Neutrophil (primary cell): ENCODE results near the gene NOTCH3.

ENCODE experiments used
- H3K27ac ChIP-seq: fragments of 200-600 bp; sonication (generic); 2 replicates; pipeline ENCODE4 v1.5.1; 2016; ENCODE audit warnings: mild to moderate bottlenecking, moderate library complexity
- H3K27me3 ChIP-seq: fragments of 200-600 bp; sonication (generic); 2 replicates; pipeline ENCODE4 v1.6.0; 2016; ENCODE audit warnings: mild to moderate bottlenecking
- H3K36me3 ChIP-seq: fragments of 200-600 bp; sonication (generic); 2 replicates; pipeline ENCODE4 v1.5.1; 2017
- H3K4me1 ChIP-seq, 2 experiments: fragments of 200-600 bp in 1 of 2; sonication (generic) in 1 of 2; 1 replicate in 1 of 2; 2 replicates in 1 of 2; pipeline versions ENCODE4 v1.5.1 to v1.6.1; 2013 to 2016; ENCODE audit warnings: low read depth in 1 of 2, low read length in 1 of 2, mild to moderate bottlenecking in 1 of 2, moderate library complexity in 1 of 2; ENCODE audit not compliant: control insufficient read depth in 1 of 2, insufficient read depth in 1 of 2
- H3K4me3 ChIP-seq, 2 experiments: fragments of 200-600 bp in 1 of 2; sonication (generic) in 1 of 2; 1 replicate in 1 of 2; 2 replicates in 1 of 2; pipeline ENCODE4 v1.5.1; 2013 to 2016; ENCODE audit warnings: low read depth in 1 of 2, low read length in 1 of 2, mild to moderate bottlenecking in 1 of 2, moderate library complexity in 1 of 2
- H3K9me3 ChIP-seq: fragments of 200-600 bp; sonication (generic); 2 replicates; pipeline ENCODE4 v1.5.1; 2016
- CTCF ChIP-seq: fragments of 200-600 bp; sonication (generic); IDR thresholded peaks from 2 replicates; pipeline ENCODE4 v1.5.1; 2016; ENCODE audit warnings: antibody characterized with exemption

The NOTCH3 gene

GRCh38 chr19:15115080-15115479, 85.7 kb downstream of the NOTCH3 start:
- no peak overlapping the region for H3K27ac ChIP-seq
- TF ChIP-seq CTCF, result no peak
- H3K4me1 ChIP-seq, result no peaks in the 10 kb centered on the region
- peaks cover 52% of the 10 kb centered on the region for H3K36me3 ChIP-seq
- no peaks in the 10 kb centered on the region for H3K9me3 ChIP-seq
- H3K27me3 ChIP-seq, result no peaks in the 10 kb centered on the region
- no peak overlapping the region for H3K4me3 ChIP-seq

- Histone ChIP-seq H3K4me1 (no peaks in the 10 kb centered on the region), H3K36me3 (peaks cover 45% of the 10 kb centered on the region), H3K4me3 (no peak overlapping the region), H3K27me3 (peaks cover 2% of the 10 kb centered on the region), H3K9me3 (no peaks in the 10 kb centered on the region), H3K27ac (no peak overlapping the region)
- no peak for TF ChIP-seq CTCF
Observed at GRCh38 chr19:15114153-15114540, 86.6 kb downstream of the NOTCH3 start.

GRCh38 chr19:15113245-15114152, 87.3 kb downstream of the NOTCH3 start:
- Histone ChIP-seq H3K9me3 (no peaks in the 10 kb centered on the region), H3K27ac (no peak overlapping the region), H3K27me3 (peaks cover 9% of the 10 kb centered on the region), H3K4me3 (no peak overlapping the region), H3K36me3 (peaks cover 38% of the 10 kb centered on the region), H3K4me1 (no peaks in the 10 kb centered on the region)
- no peak for TF ChIP-seq CTCF

GRCh38 chr19:15112385-15112784, 88.4 kb downstream of the NOTCH3 start:
- H3K9me3 ChIP-seq, result no peaks in the 10 kb centered on the region
- no peak overlapping the region for H3K4me3 ChIP-seq
- TF ChIP-seq CTCF, result no peak
- no peak overlapping the region for H3K27ac ChIP-seq
- H3K4me1 ChIP-seq, result no peaks in the 10 kb centered on the region
- H3K27me3 ChIP-seq, result peaks cover 20% of the 10 kb centered on the region
- H3K36me3 ChIP-seq, result peaks cover 29% of the 10 kb centered on the region

- peaks cover 26% of the 10 kb centered on the region for H3K27me3 ChIP-seq
- H3K4me1 ChIP-seq, result no peaks in the 10 kb centered on the region
- H3K4me3 ChIP-seq, result no peak overlapping the region
- no peak overlapping the region for H3K27ac ChIP-seq
- no peak for TF ChIP-seq CTCF
- no peaks in the 10 kb centered on the region for H3K9me3 ChIP-seq
- peaks cover 23% of the 10 kb centered on the region for H3K36me3 ChIP-seq
Observed at GRCh38 chr19:15111758-15112157, 89.0 kb downstream of the NOTCH3 start.
